Measurements from ENCODE around the gene SRPK2.
"Not testable (repeated sequence)": the region's sequence is repeated elsewhere in the genome, so short reads cannot be mapped to it uniquely, and the experiment has no call there.

SRPK2 gene

DNA sequence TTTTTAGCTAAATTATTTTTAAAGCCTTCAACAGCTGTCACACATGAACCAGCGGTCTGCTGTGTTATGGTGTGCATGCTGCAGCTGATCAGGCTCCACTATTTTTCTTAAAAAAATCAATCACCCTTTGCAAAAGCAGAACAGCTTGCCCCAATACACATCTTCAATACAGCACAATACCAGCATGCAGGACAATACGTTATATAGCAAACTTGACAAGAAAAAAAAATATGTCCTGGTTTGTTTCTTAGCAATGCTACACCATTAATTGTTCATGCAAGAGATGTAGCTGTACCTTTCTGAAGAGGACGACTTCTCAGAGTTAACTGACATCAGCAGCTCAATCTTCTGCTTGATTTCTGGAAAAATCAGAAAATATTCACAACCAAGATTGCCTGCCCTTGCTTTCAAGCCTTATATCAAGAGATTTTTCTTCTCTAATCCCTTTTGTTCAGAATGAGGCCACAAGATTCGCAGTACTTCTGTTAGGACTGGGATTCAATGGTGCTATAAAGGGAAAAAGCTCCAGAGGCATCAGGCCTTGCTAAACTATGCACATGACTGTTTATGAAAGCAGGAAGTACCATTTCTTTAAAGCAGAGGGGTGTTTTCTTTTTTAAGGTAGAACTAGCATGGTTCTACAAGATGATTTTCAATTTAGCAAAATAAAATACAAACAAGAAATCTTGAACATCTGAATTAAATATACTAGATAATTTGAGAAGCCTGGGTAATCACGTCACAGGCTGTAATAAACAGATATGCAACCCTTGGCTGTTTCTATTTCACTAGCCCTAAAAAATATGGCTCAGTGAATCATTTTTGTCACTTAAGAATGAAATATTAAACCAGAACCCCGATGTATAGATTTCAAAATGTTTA lies 120.0 kb downstream of the SRPK2 start:
- Histone ChIP-seq H3K4me1 (ENCODE audit: control insufficient read depth, low read depth, low read length) (peaks cover 13% of the 10 kb centered on the region), H3K9ac (ENCODE audit: low read length) (no peak overlapping the region), H3K27ac (ENCODE audit: low read length) (peak overlapping the region; percentile 11), H3K36me3 (ENCODE audit: control insufficient read depth, low read depth, low read length) (no peaks in the 10 kb centered on the region), H3K27me3 (ENCODE audit: control insufficient read depth, insufficient read depth, low read length) (no peaks in the 10 kb centered on the region), H3K4me3 (ENCODE audit: low read length) (no peak overlapping the region), H3K9me3 (ENCODE audit: control insufficient read depth, low read depth, low read length) (no peaks in the 10 kb centered on the region)

- H3K27ac ChIP-seq (ENCODE audit: low read length) = no peak overlapping the region
- H3K4me3 ChIP-seq (ENCODE audit: low read length) = no peak overlapping the region
- peaks cover 13% of the 10 kb centered on the region for H3K4me1 ChIP-seq (ENCODE audit: control insufficient read depth, low read depth, low read length)
- H3K9ac ChIP-seq (ENCODE audit: low read length) = no peak overlapping the region
- H3K36me3 ChIP-seq (ENCODE audit: control insufficient read depth, low read depth, low read length) = no peaks in the 10 kb centered on the region
- H3K27me3 ChIP-seq (ENCODE audit: control insufficient read depth, insufficient read depth, low read length) = no peaks in the 10 kb centered on the region
- no peaks in the 10 kb centered on the region for H3K9me3 ChIP-seq (ENCODE audit: control insufficient read depth, low read depth, low read length)
Measured at GRCh38 chr7:105268056-105268455, 120.7 kb downstream of the SRPK2 start.

GRCh38 chr7:105267244-105267643 lies 121.5 kb downstream of the SRPK2 start:
- Histone ChIP-seq H3K27ac (ENCODE audit: low read length) (no peak overlapping the region), H3K36me3 (ENCODE audit: control insufficient read depth, low read depth, low read length) (no peaks in the 10 kb centered on the region), H3K9ac (ENCODE audit: low read length) (no peak overlapping the region)

GRCh38 chr7:105264707-105265106 lies 124.0 kb downstream of the SRPK2 start:
- Histone ChIP-seq H3K9ac (ENCODE audit: low read length) (no peak overlapping the region), H3K27me3 (ENCODE audit: control insufficient read depth, insufficient read depth, low read length) (no peaks in the 10 kb centered on the region), H3K27ac (ENCODE audit: low read length) (no peak overlapping the region), H3K36me3 (ENCODE audit: control insufficient read depth, low read depth, low read length) (no peaks in the 10 kb centered on the region), H3K4me3 (ENCODE audit: low read length) (no peak overlapping the region), H3K9me3 (ENCODE audit: control insufficient read depth, low read depth, low read length) (no peaks in the 10 kb centered on the region), H3K4me1 (ENCODE audit: control insufficient read depth, low read depth, low read length) (peaks cover 21% of the 10 kb centered on the region)

More at GRCh38 chr7:105267244-105267643, 121.5 kb downstream of the SRPK2 start:
- H3K4me3 ChIP-seq (ENCODE audit: low read length) = no peak overlapping the region
- no peaks in the 10 kb centered on the region for H3K9me3 ChIP-seq (ENCODE audit: control insufficient read depth, low read depth, low read length)
- peaks cover 15% of the 10 kb centered on the region for H3K4me1 ChIP-seq (ENCODE audit: control insufficient read depth, low read depth, low read length)
- H3K27me3 ChIP-seq (ENCODE audit: control insufficient read depth, insufficient read depth, low read length) = no peaks in the 10 kb centered on the region

DNA sequence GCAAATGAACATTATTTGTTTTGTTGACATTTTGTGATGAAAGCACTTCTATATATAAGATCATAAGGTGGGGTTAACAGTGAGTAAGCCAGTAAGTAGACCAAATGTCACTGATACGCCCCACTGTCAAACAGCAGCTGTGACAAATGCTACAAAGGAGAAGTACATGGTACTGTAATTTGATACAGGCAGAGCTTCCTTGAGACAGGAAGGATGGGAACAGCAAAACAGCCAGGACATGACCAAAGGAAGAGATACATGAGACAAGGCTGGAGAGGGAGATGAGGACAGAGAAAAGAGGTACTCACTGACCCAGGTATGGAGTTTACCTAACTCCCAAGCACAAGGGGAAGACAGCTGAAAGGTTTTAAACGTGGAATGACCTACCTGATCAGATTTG lies 127.0 kb downstream of the SRPK2 start:
- no peaks in the 10 kb centered on the region for H3K27me3 ChIP-seq (ENCODE audit: control insufficient read depth, insufficient read depth, low read length)
- no peak overlapping the region for H3K27ac ChIP-seq (ENCODE audit: low read length)
- H3K4me3 ChIP-seq (ENCODE audit: low read length) = no peak overlapping the region
- H3K36me3 ChIP-seq (ENCODE audit: control insufficient read depth, low read depth, low read length) = no peaks in the 10 kb centered on the region
- H3K4me1 ChIP-seq (ENCODE audit: control insufficient read depth, low read depth, low read length) = peaks cover 16% of the 10 kb centered on the region
- H3K9ac ChIP-seq (ENCODE audit: low read length) = no peak overlapping the region
- no peaks in the 10 kb centered on the region for H3K9me3 ChIP-seq (ENCODE audit: control insufficient read depth, low read depth, low read length)

GRCh38 chr7:105260201-105260871 lies 128.4 kb downstream of the SRPK2 start:
- not testable (repeated sequence) for H3K9me3 ChIP-seq (ENCODE audit: control insufficient read depth, low read depth, low read length); H3K4me3 ChIP-seq (ENCODE audit: low read length); H3K27ac ChIP-seq (ENCODE audit: low read length); H3K36me3 ChIP-seq (ENCODE audit: control insufficient read depth, low read depth, low read length); H3K9ac ChIP-seq (ENCODE audit: low read length); H3K27me3 ChIP-seq (ENCODE audit: control insufficient read depth, insufficient read depth, low read length)
- peaks cover 16% of the 10 kb centered on the region for H3K4me1 ChIP-seq (ENCODE audit: control insufficient read depth, low read depth, low read length)

GRCh38 chr7:105258919-105259318 lies 129.8 kb downstream of the SRPK2 start:
- not testable (repeated sequence) for H3K9me3 ChIP-seq (ENCODE audit: control insufficient read depth, low read depth, low read length); H3K36me3 ChIP-seq (ENCODE audit: control insufficient read depth, low read depth, low read length); H3K27me3 ChIP-seq (ENCODE audit: control insufficient read depth, insufficient read depth, low read length); H3K4me3 ChIP-seq (ENCODE audit: low read length); H3K27ac ChIP-seq (ENCODE audit: low read length); H3K9ac ChIP-seq (ENCODE audit: low read length)
- peaks cover 20% of the 10 kb centered on the region for H3K4me1 ChIP-seq (ENCODE audit: control insufficient read depth, low read depth, low read length)

GRCh38 chr7:105257338-105257737 lies 131.4 kb downstream of the SRPK2 start:
- Histone ChIP-seq H3K9me3 (ENCODE audit: control insufficient read depth, low read depth, low read length) (no peaks in the 10 kb centered on the region), H3K4me1 (ENCODE audit: control insufficient read depth, low read depth, low read length) (peaks cover 28% of the 10 kb centered on the region), H3K4me3 (ENCODE audit: low read length) (peak overlapping the region; percentile 26), H3K36me3 (ENCODE audit: control insufficient read depth, low read depth, low read length) (no peaks in the 10 kb centered on the region), H3K27ac (ENCODE audit: low read length) (peak overlapping the region; percentile 18), H3K9ac (ENCODE audit: low read length) (no peak overlapping the region), H3K27me3 (ENCODE audit: control insufficient read depth, insufficient read depth, low read length) (no peaks in the 10 kb centered on the region)

- Histone ChIP-seq H3K9me3 (ENCODE audit: control insufficient read depth, low read depth, low read length) (no peaks in the 10 kb centered on the region), H3K9ac (ENCODE audit: low read length) (no peak overlapping the region), H3K27ac (ENCODE audit: low read length) (no peak overlapping the region), H3K36me3 (ENCODE audit: control insufficient read depth, low read depth, low read length) (no peaks in the 10 kb centered on the region), H3K4me3 (ENCODE audit: low read length) (no peak overlapping the region), H3K4me1 (ENCODE audit: control insufficient read depth, low read depth, low read length) (peaks cover 28% of the 10 kb centered on the region), H3K27me3 (ENCODE audit: control insufficient read depth, insufficient read depth, low read length) (no peaks in the 10 kb centered on the region)
Measured at GRCh38 chr7:105256761-105257231, 131.9 kb downstream of the SRPK2 start.

- H3K4me3 ChIP-seq (ENCODE audit: low read length) = no peak overlapping the region
- no peak overlapping the region for H3K9ac ChIP-seq (ENCODE audit: low read length)
- H3K27me3 ChIP-seq (ENCODE audit: control insufficient read depth, insufficient read depth, low read length) = no peaks in the 10 kb centered on the region
- no peaks in the 10 kb centered on the region for H3K36me3 ChIP-seq (ENCODE audit: control insufficient read depth, low read depth, low read length)
- no peaks in the 10 kb centered on the region for H3K9me3 ChIP-seq (ENCODE audit: control insufficient read depth, low read depth, low read length)
- H3K27ac ChIP-seq (ENCODE audit: low read length) = no peak overlapping the region
- peaks cover 45% of the 10 kb centered on the region for H3K4me1 ChIP-seq (ENCODE audit: control insufficient read depth, low read depth, low read length)
Measured at GRCh38 chr7:105250706-105251105, 138.0 kb downstream of the SRPK2 start.

GRCh38 chr7:105250239-105250638 lies 138.5 kb downstream of the SRPK2 start:
- H3K27ac ChIP-seq (ENCODE audit: low read length) = no peak overlapping the region
- H3K9ac ChIP-seq (ENCODE audit: low read length) = no peak overlapping the region
- no peaks in the 10 kb centered on the region for H3K36me3 ChIP-seq (ENCODE audit: control insufficient read depth, low read depth, low read length)
- H3K27me3 ChIP-seq (ENCODE audit: control insufficient read depth, insufficient read depth, low read length) = no peaks in the 10 kb centered on the region
- H3K9me3 ChIP-seq (ENCODE audit: control insufficient read depth, low read depth, low read length) = no peaks in the 10 kb centered on the region
- no peak overlapping the region for H3K4me3 ChIP-seq (ENCODE audit: low read length)
- peaks cover 46% of the 10 kb centered on the region for H3K4me1 ChIP-seq (ENCODE audit: control insufficient read depth, low read depth, low read length)

All from iPS-18a (cell line).